Left colon (tissue), 2 donors: ENCODE data around the gene LIN28B. TPM values are rescaled to one million over a fixed set of nuclear protein-coding genes. Genes with fewer than 3 reads are reported as not detected.
"Not testable (repeated sequence)": the region's sequence is repeated elsewhere in the genome, so short reads cannot be mapped to it uniquely, and the experiment has no call there.

Experiments used
- ATAC-seq: fragments of 200-7000 bp; cut with Tn5 transposase; one replicate; pipeline ENCODE4 v1.9.1; 2020; ENCODE audit warnings: mild to moderate bottlenecking, moderate library complexity
- DNase-seq, 2 donors: peaks; one replicate each; pipeline ENCODE4 v3.0.0-alpha.2; 2020
- intact Hi-C, 2 donors: fragments of 100-400 bp; cut with DNase I in 1 of 2; cut with micrococcal nuclease in 1 of 2; formaldehyde crosslinking; loops; one replicate each; pipeline versions ENCODE4 v1.11.2 to v1.14.0; 2022; cut with DNase I, micrococcal nuclease
- total RNA-seq, 2 donors: library from RNA; stranded (reverse); fragmentation: NEBNext Ultra II Directional; extraction: Animal tissue kit (Norgen Biotek cat#: 25700); gene quantifications; one replicate each; pipeline ENCODE4 v1.2.1, GENCODE V29; 2021
- donor health status: DM: no; HTN: no; CAD: no.
- donor health status: DM: yes; HTN: yes; CAD: no.

LIN28B gene
- total RNA-seq, 2 donors from 2014 or later = not detected

DNA sequence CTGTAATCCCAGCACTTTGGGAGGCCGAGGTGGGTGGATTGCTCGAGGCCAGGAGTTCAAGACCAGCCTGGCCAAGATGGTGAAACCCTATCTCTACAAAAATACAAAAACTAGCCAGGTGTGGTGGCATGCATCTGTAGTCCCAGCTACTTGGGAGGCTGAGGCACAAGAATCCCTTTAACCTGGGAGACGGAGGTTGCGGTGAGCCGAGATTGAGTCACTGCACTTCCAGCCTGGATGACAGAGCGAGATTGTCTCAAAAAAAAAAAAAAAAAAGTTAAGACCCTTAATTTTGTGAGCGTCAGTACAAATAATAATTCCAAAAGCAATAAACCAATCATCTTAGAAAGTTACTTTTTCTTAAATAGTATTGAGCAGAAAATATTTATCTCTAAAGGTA is 36.7 kb downstream of the LIN28B start:
- ATAC-seq, intact Hi-C loops: not testable (repeated sequence)

DNA sequence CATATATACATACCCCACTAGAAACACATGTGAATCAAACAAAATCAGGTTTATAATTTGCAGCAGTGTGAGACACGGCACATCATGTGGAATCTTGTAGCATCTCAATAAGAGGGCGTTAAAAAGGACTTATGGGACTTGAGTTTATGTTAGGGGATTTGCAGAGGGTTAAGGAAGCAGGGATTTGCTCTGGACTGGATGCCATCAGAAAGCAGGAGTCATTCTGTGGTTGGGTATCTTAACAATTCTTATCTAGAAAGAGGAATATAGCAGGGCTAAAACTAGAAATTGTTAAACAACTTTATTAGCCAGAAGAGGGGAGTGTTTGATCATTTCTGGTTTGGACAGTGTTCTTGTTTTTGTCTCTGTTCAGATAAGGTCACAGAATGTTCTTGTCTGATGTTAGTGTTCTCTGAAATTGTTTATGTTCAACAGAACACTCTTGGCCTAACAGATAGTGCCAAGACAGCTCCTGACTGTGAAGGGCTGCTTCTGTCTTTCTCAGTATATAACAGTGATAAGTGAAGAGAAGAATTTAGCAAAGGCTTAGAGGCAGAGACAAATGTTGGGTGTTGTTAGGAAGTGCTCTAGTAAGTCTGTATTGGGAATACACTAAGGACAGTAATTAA is 39.2 kb downstream of the LIN28B start:
- intact Hi-C loops = loop anchor here in 1 of 2 donors (5.0 kb wide), 1 partner anchor 81 kb away; no protein-coding TSS in a partner anchor
- DNase-seq (no peak), ATAC-seq (no peak)

More for the DNA sequence above, 36.7 kb downstream of the LIN28B start:
- not testable (repeated sequence) for DNase-seq

DNA sequence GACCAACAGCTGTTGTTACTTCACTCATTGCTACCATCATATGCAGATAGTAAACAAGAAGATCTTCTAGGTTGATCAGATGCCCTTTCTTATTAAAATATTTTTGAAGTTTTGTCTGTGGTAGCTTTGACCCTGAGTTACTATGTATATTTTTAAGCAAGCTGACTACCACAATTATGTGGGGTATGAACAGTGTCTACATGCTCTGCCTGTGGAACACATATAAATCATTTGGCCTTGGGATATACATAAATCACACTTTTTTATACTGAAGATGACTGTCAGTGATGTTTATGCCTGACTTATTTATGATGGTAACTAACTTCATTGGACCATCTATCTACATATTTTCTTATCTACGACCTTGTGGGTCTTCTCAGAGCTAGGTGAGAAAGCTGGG is 44.2 kb downstream of the LIN28B start:
- intact Hi-C loops = no loop called here
- ATAC-seq = no peak
- DNase-seq = no peak

DNA sequence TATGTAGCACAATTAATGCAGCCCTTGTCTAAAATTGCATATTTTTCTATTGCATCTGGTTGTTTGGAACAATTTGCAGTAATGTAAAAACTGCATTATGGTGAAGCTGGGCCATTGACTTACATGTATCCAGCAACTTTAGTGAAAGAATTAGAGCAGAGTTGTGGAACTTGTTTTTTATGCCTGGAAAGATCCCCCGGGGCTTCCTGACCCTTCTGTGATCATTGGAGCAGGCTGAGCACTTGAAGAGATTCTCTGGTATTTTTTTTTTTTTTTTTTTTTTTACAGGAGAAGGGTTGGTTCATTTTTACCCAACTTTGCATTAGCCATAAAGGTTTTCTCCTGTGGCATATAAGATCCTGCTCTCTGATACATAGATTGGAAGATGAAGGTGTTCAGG is 45.0 kb downstream of the LIN28B start:
- DNase-seq (no peak), ATAC-seq (no peak)
- intact Hi-C loops = no loop called here

DNA sequence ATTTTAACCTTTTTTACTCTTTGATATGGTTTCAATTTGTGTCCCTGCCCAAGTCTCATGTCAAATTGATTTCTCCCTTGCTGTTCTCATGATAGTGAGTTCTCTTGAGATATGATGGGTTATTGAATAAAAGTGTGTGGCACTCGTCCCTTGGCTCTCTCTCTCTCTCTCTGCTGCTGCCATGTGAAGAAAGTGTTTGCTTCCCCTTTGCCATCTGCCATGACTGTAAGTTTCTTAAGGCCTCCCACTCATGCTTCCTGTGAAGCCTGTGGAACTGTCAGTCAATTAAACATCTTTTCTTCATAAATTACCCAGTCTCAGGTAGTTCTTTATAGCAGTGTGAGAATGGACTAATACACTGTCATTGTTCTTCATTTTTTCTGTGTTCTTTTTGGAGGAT is 48.5 kb downstream of the LIN28B start:
- ATAC-seq = no peak
- DNase-seq = no peak

DNA sequence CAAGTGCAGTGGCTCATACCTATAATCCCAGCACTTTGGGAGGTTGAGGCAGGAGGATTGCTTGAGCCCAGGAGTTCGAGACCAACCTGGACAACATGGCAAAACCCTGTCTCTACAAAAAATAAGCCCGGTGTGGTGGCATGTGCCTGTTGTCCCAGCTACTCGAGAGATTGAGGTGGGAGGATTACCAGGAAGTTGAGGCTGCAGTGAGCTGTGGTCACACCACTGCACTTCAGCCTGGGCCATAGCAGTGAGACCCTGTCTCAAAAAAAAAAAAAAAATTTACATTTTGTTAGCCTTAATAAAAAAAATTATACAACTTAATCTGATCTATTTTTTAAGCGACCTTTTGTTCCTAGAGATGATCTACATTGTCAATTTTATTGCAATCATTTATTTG is 56.6 kb downstream of the LIN28B start:
- DNase-seq, ATAC-seq, intact Hi-C loops: not testable (repeated sequence)

More for the DNA sequence above, 48.5 kb downstream of the LIN28B start:
- intact Hi-C loops = no loop called here

DNA sequence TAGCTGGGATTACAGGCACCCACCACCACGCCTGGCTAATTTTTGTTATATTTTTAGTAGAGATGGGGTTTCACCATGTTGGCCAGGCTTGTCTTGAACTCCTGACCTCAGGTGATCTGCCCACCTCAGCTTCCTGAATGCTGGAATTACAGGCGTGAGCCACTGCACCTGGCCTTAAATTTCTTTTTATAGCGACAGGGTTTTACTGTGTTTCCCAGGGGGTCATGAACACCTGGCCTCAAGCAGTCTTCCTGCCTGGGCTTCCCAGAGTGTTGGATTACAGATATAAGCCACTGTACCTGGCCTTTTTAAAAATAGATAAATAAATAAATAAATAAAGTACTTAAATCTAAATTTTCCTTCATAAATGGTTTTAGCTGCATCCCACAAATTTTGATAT is 57.5 kb downstream of the LIN28B start:
- no peak for ATAC-seq
- intact Hi-C loops = no loop called here
- no peak for DNase-seq

DNA sequence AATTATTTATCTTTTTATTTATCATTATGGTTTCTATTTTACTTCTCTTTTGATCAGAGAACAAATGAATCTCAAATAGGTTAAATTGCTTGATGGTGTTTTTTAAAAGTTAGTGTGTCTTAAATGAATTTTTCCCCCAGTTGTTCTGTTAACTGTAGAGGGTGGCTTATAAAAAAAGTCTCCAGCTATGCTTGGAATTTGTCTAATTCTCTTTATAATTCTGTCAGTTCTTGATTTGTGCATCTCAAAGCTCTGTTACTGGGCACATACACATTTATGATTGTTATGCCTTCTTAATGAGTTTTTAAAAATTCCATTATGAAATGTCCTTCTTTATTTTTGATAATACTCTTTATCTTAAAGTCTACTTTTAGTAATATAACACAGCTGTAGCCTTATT is 58.0 kb downstream of the LIN28B start:
- no peak for DNase-seq
- no peak for ATAC-seq
- intact Hi-C loops = no loop called here

DNA sequence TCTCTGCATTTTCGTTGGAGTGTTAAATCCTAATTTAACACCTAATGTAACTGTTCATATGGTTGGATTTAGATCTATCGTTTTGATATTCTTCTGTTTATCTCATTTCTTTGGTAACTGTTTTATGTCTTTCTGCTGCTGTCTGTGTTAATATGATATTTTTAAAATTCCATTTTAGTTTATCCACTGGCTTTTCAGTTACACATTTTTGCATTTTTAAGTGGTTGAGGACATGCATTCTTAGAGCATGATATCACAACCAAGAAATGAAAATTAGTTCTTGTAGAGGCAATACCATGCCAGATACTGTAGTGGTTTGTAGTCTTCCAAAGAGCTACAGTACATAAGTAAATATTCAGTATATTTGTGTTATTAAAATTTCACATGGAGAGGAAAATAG is 58.6 kb downstream of the LIN28B start:
- intact Hi-C loops = no loop called here
- no peak for ATAC-seq
- DNase-seq = no peak

DNA sequence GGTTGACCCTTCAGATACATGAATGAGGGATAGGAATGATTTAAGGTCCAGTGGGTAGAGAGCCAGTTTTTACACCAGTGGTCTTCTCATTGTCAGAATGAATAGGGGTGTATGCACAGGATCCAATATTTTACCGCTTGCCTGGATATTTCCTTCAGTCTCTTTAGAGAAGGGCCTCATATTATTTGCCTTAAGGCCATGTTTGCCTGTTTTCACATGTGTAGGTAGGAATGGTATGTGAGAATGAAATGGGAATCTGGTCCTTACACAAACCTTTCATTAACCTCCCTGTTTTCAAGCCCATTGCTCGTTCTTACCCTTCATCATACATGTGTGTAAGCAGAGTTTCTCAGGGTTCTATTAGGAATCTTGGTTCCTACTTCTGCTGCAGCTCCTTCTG is 62.4 kb downstream of the LIN28B start:
- intact Hi-C loops = no loop called here
- DNase-seq (no peak), ATAC-seq (no peak)

DNA sequence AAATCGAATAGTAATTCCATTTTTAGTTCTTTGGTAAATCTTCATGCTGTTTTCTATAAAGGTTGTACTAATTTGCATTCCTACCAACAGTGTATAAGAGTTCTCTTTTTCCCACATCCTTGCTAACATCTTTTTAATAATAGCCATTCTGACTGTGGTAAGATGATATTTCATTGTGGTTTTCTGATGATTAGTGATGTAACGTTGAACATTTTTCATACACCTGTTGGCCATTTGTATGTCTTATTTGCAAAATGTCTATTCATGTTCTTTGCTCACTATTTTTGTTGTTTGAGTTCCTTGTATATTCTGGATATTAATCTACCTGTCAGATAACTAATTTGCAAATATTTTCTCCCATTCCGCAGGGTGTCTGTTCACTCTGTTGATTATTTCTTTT is 64.5 kb downstream of the LIN28B start:
- no peak for ATAC-seq
- no peak for DNase-seq
- intact Hi-C loops = no loop called here

DNA sequence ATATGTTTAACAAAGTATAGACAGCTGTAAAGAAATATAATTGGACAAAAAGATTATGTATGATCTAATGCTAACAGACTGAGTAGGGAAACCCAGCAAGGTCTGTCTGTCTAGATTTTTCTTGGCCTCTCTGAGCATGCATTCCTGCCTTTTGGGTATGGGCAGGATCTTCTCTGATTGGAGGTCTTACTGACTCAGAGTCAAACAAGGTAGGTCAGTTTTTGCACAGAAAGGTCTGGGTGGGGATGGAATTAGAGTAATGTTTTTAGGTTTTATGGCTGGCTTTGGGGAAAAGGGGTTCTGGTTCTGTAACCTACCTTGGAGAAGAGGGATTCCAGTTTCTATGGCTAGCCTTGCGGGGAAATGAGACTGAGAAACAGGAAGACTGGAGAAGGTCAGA is 65.5 kb downstream of the LIN28B start:
- ATAC-seq (no peak), DNase-seq (no peak)
- intact Hi-C loops = no loop called here

DNA sequence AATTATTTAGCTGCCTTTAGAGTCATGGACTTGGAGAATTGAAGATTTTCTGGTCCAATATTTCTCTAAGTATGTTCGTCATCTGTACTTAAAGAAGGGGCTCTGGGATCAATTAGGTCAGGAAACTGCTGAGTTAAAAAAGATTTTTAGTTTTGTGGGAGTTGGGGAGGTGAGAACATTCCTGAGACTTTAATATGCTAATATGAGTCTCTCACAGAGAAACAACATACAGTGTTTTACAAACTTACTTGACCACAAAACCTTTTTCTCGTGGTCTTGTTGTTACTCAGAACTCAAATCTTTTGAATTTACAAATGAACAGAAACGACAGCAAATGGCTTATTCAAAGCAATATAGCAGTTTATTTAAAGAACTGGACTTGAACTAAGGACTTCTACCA is 67.9 kb downstream of the LIN28B start:
- intact Hi-C loops = no loop called here
- DNase-seq = no peak
- ATAC-seq = no peak

DNA sequence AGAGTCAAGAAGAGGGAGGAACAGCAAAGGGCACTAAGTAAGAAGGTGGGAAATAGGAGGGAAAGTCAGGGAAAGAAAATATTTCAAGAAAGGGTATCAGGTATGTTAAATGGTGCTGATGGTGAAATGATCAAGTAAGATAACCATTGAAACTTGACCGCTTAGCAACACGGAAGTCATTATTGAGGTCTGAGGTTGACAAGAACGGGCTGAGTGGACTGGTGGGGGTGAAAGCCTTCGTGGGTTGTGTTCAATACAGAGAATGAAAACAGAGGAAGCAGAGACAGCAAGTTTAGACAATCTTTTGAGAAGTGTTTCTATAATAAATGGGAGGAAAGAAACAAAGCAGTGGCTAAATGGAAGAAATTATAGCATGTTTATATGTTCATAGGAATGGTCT is 72.0 kb downstream of the LIN28B start:
- DNase-seq (no peak), ATAC-seq (no peak)
- intact Hi-C loops = no loop called here

DNA sequence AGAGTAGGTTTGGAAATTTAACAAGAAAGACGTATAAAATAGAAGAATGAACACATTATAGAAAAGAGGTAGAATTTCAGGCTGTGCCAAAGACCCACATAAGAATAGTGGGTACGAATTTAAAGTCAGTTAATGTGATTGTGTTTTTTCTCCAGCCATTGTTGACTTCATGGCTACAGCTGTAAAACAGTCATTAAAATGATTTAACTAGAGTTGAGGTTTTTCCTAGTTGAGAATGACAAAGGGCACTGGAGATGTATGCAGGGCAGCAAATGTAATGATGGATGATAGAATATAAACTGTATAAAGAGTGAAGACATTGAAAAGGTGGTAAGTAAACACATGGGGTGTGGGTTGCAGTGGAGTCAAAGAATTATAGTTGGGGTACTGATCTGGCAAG is 72.7 kb downstream of the LIN28B start:
- DNase-seq (no peak), ATAC-seq (no peak)
- intact Hi-C loops = no loop called here

DNA sequence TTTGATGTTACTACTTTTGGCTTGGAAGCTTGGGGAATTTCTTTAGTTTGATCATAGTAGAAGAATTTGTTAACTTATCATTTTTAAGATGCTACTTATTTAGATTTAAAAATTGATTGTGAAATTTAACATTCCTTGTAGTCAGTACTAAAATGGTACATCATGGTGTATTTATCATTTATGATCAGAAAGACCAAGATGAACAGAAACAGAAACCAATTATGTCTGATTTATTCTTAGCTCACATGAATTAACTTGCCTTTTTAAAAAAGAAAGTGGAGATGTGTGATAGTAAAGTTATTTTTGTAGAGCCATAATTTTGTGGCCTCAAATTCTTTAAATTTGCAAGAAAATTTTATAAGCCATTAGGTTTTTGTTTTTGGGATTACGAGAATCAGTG is 77.6 kb downstream of the LIN28B start:
- DNase-seq = no peak
- no peak for ATAC-seq
- intact Hi-C loops = no loop called here

DNA sequence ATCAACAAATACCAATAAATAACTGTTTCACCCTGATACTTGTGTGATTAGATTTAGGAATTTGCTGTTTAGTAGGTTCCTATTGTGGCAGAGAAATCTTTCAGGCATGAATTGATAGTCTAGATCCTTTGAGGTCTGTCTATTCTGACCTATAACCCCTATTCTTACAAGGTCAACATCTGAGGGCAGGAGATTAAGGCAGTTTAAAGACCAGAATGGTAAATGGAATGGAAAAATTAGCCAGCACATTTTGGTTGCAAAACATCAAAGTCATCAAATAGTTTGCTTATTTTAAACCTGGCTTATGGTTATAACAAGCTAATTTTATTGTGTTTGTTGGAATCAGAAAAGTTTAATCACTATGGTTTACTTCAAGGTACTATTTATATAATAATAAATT is 78.4 kb downstream of the LIN28B start:
- intact Hi-C loops = no loop called here
- ATAC-seq (no peak), DNase-seq (no peak)

DNA sequence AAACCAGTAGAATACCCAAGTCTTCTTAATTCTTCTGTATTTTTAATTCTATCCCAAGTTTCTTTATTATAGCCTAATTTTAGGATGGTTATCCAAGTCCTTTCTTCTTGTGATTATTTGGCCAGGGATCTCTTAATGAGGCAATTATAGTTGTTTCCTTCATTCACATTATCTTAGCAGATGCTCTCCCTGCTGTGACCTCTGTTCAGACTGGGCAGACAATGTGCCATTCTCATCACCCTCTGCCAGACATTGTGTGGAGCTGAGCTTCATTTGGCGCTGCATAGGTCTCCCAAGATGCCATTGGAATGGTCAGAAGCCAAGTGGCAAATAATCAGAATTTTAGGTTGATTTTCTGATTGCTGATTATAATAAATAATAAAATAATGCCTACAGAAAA is 79.4 kb downstream of the LIN28B start:
- ATAC-seq = no peak
- no peak for DNase-seq
- intact Hi-C loops = no loop called here

DNA sequence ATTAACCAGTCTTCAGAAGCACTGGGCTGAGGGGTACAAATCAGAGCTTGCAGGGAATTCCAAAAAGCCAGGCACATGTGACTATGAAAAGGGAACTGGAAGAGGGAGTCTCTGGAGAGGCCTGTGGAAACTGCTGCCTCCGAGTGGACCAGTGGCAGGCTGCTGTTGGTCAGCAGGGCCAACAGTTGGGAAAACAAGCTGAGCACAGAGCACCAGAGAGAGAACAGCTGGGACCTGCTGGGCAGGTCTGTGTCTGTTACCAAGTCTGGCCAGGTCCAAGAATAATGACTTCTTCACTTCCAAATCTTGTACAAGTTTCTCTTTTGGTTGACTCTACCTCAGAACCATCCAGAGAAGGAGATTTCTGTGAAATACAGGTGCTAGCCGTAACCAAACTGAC is 81.4 kb downstream of the LIN28B start:
- ATAC-seq = no peak

DNA sequence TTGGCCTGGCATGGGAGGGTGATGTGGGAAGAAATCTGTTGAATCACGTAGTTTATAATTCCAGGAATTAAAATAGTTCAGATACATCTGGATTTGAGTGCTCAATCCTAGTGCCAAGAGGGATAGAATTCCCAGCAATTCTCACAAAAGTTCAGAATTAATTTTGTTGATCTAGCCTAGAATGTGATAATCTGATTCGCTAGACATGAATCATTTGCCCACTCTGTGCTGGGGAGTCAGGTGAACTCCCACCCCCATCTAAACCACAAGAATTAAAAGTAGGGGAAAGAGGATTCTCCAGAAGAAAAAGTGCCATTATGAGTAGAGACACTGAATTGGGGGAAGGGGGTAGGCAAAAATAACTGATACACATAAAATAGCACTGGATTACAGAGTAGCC is 85.0 kb downstream of the LIN28B start:
- no peak for DNase-seq
- intact Hi-C loops = no loop called here
- ATAC-seq = no peak

More for the DNA sequence above, 81.4 kb downstream of the LIN28B start:
- intact Hi-C loops = no loop called here
- DNase-seq = no peak

DNA sequence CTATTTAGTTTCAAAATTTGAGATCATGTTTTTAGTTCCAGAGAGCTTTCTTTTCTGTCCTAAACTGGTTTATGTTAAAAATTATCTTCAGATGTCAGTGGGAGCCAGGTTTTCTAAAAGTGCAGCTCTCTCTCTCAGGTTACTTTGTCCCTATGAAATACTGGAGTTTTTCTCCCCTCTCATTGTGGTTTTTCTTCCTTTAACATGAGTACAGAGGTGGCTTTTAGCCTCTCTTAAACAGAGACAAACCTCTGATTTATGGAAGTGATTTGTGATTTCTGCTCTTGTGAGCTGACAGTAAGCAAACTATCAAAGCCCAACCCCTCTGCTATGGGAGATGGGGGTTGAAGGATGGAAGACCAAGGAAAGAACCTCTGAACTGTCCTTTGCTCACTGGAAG is 85.7 kb downstream of the LIN28B start:
- no peak for ATAC-seq
- intact Hi-C loops = no loop called here
- no peak for DNase-seq
